NCI-H2107 treated with DMSO at 0.1 percent for 48 hours (cell line): ENCODE measurements around the gene TAF4B.
"Not testable (repeated sequence)": the region's sequence is repeated elsewhere in the genome, so short reads cannot be mapped to it uniquely, and the experiment has no call there.

Experiments used
- DNase-seq: peaks from one replicate; lab custom pipeline; 2025; ENCODE audit not compliant: unreplicated experiment; lab: John Stamatoyannopoulos, UW

Gene TAF4B

GRCh38 chr18:26376105-26376504 lies 149.9 kb downstream of the TAF4B start:
- no peak for DNase-seq

GRCh38 chr18:26378701-26379100 lies 152.5 kb downstream of the TAF4B start:
- DNase-seq = no peak

- DNase-seq = not testable (repeated sequence)
These were observed 155.3 kb downstream of the TAF4B start for GRCh38 chr18:26381555-26381954.

- DNase-seq = peak; percentile 2
These were observed 157.4 kb downstream of the TAF4B start for GRCh38 chr18:26383454-26384270.

GRCh38 chr18:26386002-26386401 lies 159.8 kb downstream of the TAF4B start:
- DNase-seq = no peak

- no peak for DNase-seq
These were observed 160.2 kb downstream of the TAF4B start for GRCh38 chr18:26386441-26386840.

GRCh38 chr18:26394047-26394654 lies 167.9 kb downstream of the TAF4B start:
- no peak for DNase-seq

- DNase-seq = no peak
These were observed 170.8 kb downstream of the TAF4B start for GRCh38 chr18:26397019-26397418.

- DNase-seq = no peak
These were observed 177.2 kb downstream of the TAF4B start for GRCh38 chr18:26403491-26403890.

- DNase-seq = peak; percentile 15
These were observed 179.1 kb downstream of the TAF4B start for GRCh38 chr18:26405190-26405801.

- DNase-seq = no peak
These were observed 180.1 kb downstream of the TAF4B start for GRCh38 chr18:26406324-26406723.

GRCh38 chr18:26406854-26407517 lies 180.7 kb downstream of the TAF4B start:
- no peak for DNase-seq

GRCh38 chr18:26407736-26408601 lies 181.7 kb downstream of the TAF4B start:
- DNase-seq = no peak

- DNase-seq = no peak
These were observed 182.8 kb downstream of the TAF4B start for GRCh38 chr18:26409091-26409490.

- DNase-seq = no peak
These were observed 188.7 kb downstream of the TAF4B start for GRCh38 chr18:26414901-26415440.

- DNase-seq = no peak
These were observed 189.4 kb downstream of the TAF4B start for GRCh38 chr18:26415631-26416030.

- no peak for DNase-seq
These were observed 190.5 kb downstream of the TAF4B start for GRCh38 chr18:26416652-26417150.

GRCh38 chr18:26417190-26417589 lies 190.9 kb downstream of the TAF4B start:
- no peak for DNase-seq

GRCh38 chr18:26418225-26418624 lies 192.0 kb downstream of the TAF4B start:
- DNase-seq = no peak

- no peak for DNase-seq
These were observed 193.5 kb downstream of the TAF4B start for GRCh38 chr18:26419746-26420145.
